H54 (cell line): ENCODE measurements around the gene PHF1.

Source experiments
- DNase-seq: peaks from one replicate; pipeline ENCODE4 v3.0.0; 2011; ENCODE audit warnings: low spot score, mixed read lengths; ENCODE audit not compliant: insufficient read length
- FAIRE-seq: peaks from 3 replicates; lab custom pipeline; 2011; peaks lifted over from hg19 to GRCh38; lab: Jason Lieb, UNC
- POLR2A ChIP-seq: IDR thresholded peaks from 2 replicates; pipeline ENCODE4 v1.6.1; 2011; ENCODE audit warnings: low read depth, mild to moderate bottlenecking, low read length

Gene PHF1

DNA sequence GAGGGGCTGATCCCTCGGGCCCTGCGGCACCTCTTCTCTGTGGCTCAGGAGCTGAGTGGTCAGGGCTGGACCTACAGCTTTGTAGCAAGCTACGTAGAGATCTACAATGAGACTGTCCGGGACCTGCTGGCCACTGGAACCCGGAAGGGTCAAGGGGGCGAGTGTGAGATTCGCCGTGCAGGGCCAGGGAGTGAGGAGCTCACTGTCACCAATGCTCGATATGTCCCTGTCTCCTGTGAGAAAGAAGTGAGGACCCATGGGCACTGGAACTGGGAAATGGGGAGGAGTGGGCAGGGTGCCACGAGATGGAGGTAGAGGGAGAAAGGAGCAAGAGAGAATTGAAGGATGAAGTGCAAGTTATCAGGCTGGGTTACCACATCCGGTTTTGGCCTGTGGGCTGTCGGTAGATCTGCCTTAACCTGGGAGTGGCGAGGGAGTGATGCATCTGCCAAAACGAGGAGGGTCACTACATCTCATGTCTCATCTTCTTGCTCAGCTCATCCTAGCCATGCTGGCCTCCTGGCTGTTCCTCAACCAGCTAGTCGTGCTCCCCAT is 5.4 kb upstream of the PHF1 start:
- FAIRE-seq: no peak
- TF ChIP-seq POLR2A: no peak

DNA sequence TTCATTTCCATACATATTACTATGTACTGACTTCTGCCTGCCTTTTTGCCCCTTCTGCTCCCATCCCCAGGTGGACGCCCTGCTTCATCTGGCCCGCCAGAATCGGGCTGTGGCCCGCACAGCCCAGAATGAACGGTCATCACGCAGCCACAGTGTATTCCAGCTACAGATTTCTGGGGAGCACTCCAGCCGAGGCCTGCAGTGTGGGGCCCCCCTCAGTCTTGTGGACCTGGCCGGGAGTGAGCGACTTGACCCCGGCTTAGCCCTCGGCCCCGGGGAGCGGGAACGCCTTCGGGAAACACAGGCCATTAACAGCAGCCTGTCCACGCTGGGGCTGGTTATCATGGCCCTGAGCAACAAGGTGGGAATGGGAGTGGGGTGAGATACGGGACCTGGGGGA is 4.7 kb upstream of the PHF1 start:
- DNase-seq (no peak), FAIRE-seq (no peak)
- TF ChIP-seq POLR2A: no peak

More for the DNA sequence above, 5.4 kb upstream of the PHF1 start:
- no peak for DNase-seq

DNA sequence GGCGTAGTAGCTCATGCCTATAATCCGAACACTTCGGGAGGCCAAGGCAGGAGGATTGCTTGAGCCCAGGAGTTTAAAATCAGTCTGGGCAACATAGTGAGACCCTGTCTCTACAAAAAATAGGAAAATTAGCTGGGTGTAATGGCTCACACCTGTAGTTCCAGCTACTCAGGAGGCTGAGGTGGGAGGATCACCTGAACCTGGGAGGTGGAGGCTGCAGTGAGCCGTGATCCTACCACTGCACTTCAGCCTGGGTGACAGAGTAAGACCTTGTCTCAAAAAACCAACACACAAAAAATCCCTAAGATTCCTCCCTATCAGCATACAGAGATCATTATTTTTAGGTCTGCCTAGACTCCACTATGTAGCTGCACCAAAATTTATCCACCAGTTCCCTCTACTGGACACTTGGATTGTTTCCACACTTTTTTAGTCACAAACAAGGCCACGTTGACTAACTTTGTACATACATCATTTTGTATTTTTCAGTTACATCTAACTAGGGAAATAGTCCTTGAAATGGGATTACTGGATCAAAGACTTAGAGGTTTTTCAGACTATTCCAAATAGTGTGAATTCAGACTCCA is 3.6 kb upstream of the PHF1 start:
- no peak for FAIRE-seq
- no peak for TF ChIP-seq POLR2A
- no peak for DNase-seq

DNA sequence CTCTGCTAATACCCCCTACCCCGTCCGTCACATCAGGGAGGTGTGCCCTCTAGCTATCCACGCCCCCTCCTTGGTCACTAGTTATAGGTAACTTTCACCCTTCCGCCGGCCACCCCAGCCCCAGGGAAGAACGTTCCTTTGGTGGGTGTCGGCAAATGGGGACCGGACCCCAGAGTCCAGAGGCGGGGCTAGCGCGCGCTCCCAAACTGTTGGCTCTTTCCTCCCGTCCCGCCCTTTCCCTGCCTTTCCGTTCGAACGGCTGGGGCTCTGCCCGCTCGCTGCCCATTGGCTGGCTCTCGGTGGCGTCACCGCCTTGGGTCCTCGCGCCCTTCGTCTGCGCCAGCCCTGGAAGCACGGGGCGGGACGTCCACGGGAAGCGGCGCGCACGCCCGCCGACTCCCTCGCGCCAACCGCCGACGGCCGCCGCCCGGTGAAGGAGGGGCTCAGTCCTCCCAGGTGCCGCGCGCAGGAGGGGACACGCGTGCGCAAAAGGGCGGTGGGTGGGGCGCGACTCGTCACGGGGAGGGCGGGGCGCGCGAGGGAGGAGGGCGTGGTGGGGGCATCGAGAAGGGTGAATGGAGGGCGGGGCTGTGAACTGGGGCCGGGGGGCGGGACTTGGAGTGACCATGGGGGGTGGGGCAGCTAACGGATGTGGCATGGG is 634 bp upstream of the PHF1 start:
- DNase-seq (peak; percentile 93), FAIRE-seq (no peak)
- TF ChIP-seq POLR2A: peak; percentile 40

DNA sequence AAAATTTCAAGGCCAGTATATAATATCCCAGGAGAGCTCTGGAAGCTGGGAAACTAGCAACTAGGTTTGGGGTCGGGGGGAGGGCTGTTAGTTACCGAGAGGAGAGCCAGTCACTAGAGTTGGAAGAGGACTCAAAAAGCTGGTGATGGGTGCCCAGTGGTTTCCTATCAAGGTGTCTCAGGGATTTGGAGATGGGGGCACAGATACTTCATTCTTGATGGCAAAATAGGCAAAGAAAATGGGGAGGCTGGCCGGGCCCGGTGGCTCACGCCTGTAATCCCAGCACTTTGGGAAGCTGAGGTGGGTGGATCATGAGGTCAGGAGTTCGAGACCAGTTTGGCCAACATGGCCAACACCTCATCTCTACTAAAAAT is 805 bp downstream of the PHF1 start:
- no peak for TF ChIP-seq POLR2A
- no peak for DNase-seq
- no peak for FAIRE-seq

DNA sequence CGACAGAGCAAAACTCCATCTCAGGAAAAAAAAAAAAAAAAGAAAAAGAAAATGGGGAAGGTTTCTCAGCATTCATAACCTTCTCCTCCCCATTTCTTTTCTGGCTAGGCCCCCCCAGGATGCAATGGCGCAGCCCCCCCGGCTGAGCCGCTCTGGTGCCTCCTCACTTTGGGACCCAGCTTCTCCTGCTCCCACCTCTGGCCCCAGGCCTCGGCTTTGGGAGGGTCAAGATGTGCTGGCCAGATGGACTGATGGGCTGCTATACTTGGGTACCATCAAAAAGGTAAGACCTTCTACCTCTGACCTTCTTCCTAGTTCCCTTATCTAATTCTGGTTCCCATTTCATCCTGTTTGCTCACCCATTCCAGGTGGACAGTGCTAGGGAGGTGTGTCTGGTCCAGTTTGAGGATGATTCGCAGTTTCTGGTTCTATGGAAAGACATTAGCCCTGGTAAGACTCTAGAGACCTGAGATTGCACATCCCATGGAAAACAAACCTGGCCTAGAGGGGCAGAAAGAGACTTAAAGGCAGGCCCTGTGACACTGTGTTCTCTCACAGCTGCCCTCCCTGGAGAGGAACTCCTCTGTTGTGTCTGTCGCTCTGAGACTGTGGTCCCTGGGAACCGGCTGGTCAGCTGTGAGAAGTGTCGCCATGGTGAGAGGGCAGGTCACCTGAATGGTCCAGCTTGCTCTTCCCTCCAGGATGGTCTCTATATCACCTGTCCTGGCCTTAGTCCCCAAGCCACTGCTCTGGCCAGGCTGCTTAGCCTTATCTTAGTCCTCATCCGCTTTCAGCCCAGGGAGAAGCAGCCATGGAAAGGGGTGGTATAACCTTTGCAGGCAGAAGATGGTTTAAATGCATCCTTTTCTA is 1.6 kb downstream of the PHF1 start:
- TF ChIP-seq POLR2A: no peak

DNA sequence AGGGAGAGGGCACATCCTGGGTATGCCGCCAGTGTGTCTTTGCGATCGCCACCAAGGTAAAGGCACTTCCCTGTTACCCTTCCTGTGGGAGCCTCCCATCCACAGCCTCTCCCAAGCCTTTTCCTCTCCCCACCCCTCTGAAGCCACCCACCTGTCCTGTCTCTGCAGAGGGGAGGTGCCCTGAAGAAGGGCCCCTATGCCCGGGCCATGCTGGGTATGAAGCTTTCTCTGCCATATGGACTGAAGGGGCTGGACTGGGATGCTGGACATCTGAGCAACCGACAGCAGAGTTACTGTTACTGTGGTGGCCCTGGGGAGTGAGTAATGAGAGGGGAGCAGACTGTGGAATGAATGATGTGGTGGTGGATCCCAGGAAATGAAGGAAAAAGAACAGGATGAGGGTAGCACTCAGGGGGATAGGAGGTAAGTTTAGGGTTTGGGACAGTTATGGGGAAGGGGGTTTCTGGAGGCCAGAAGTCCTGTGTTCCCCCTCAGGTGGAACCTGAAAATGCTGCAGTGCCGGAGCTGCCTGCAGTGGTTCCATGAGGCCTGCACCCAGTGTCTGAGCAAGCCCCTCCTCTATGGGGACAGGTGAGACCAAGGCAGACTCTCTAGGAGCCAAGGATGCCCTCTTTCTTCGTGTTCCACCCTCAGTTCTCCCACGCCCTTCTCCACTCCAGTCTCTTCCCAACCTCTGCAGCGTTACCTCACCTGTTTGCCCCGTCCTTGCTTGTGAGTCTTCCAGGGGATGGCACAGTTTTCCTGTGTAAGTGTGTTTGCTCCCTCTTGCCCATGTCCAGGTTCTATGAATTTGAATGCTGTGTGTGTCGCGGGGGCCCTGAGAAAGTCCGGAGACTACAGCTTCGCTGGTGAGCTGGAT is 2.7 kb downstream of the PHF1 start:
- FAIRE-seq (no peak), DNase-seq (no peak)
- no peak for TF ChIP-seq POLR2A

More for the DNA sequence above, 1.6 kb downstream of the PHF1 start:
- DNase-seq (no peak), FAIRE-seq (no peak)

DNA sequence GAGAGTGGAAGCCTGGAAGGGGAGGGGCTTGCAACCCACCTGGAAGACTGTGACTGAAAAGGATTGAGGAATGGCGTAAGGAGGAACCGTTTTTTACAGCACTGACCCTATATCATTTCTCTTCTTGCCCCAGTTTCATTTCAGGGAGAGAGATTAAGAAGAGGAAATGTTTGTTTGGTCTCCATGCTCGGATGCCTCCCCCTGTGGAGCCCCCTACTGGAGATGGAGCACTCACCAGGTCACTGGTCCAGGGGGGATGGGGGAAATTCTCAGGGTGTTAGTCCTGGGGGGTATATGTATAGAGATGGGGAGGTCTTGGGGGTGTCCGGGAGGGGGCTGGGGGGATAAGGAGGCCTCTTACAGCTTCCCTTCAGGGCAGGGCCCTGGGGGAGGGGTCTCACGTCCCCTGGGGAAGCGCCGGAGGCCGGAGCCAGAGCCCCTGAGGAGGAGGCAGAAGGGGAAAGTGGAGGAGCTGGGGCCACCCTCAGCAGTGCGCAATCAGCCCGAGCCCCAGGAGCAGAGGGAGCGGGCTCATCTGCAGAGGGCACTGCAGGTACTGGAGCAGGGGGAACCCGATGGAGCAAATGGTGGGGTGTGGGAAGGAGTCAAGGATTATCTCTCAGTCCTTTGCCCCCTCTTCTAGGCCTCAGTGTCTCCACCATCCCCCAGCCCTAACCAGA is 3.9 kb downstream of the PHF1 start:
- no peak for DNase-seq
- TF ChIP-seq POLR2A: no peak
- FAIRE-seq: no peak

DNA sequence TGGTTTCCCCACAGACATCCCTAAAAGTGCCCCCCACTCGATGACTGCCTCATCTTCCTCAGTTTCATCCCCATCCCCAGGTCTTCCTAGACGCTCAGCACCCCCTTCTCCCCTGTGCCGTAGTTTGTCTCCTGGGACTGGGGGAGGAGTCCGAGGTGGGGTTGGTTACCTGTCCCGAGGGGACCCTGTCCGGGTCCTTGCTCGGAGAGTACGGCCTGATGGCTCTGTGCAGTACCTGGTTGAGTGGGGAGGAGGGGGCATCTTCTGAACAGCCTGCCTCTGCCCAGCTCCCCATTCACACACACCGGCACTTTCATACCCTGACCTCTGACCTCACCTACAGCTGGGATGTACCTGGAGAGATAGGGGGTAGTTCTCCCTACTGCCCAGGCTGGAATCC is 5.0 kb downstream of the PHF1 start:
- TF ChIP-seq POLR2A: no peak
- DNase-seq (no peak), FAIRE-seq (no peak)

DNA sequence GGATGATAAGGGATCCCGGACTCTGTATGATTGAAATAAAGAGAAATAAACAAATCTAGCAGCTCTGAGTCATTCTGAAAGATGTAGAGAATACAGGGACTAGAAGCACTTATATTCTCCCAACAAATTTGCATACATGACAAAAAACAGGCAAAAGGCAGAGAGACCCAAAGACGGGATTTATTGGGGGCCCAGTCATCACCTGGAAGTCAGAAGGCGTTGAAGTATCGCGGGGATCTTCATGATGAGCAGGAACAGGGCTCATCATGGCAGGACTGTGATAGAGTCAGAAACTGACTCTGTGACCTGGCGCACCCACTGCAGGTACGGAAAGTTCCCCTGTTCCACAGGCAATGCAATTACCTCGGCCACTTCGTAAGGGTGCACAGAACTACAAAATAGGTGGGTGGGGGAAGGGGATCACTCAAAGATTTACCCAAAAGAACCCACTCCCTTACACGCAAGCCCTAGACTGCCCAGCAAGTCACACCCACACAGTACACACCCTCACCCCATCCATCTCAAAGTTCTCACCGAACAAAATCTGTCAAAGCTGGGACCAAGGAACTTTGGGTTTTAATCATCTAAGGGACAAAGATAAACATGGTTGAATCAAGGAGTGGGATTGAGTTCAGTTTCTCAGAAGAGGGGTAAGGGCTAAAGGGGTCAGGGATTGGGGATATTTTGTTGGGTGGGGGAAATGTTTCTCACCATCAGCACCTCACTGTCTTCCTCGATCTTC is 5.7 kb downstream of the PHF1 start:
- TF ChIP-seq POLR2A: no peak
- no peak for DNase-seq
- no peak for FAIRE-seq

DNA sequence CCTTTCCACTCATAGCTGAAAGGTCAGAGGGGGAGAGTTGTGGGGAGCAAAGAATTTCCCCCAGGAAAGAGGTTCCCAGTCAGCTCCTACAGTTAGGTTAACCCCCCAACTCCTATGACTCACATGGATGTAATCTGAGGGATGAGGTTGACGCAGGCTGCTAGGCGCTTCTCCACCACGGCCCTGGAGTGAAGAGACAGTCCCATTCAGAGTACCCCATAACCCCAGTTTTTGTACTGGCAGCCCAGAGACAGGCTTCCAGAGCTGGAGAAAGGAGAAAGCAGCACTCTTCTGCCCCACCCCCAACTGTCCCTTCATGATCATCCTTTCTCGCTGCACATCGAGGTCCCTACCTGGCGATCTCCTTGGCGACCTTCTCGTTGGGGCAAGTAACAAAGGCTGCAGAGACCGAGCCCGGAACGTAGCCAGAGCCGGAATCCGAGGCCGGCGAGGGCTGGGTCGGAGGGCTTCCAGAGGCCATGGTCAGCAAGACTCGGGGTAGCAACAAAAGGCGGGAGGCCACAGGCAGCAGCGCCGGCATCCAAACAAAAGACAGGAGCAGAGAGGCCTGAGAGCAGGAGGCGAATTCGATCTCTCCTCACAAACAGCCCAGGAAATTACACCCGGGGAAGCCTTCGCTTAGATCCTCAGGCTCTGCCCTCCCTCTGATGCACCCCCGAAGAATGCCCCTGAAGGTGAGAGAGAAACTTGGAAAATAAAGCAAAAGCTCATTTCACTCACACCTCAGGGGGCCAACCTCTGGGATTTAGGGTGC is 6.5 kb downstream of the PHF1 start:
- 0 out of 2 replicates have a peak, but pooled peaks have one; percentile 30 for TF ChIP-seq POLR2A
- DNase-seq (peak; percentile 84), FAIRE-seq (peak; percentile 33)
